Activated CD4-positive, alpha-beta T cell treated with anti-CD3 and anti-CD28 coated beads, Interleukin-2, amount 10 ng/mL, durations not matched to agents 7 days and 5 days (primary cell): Measurements from ENCODE around the gene PTPN2. TPM values are rescaled to one million over a fixed set of nuclear protein-coding genes. Genes with fewer than 3 reads are reported as not detected.
"Not testable (repeated sequence)": the region's sequence is repeated elsewhere in the genome, so short reads cannot be mapped to it uniquely, and the experiment has no call there.

ENCODE experiments used
- CTCF ChIA-PET: fragments of 350-600 bp; sonication (Branson Sonifier 250); formaldehyde crosslinking; loops from one replicate; lab custom pipeline; 2021; ENCODE audit warnings: antibody characterized with exemption; lab: Charles Lee
- POLR2A ChIA-PET: fragments of 350-600 bp; sonication (Branson Sonifier 250); formaldehyde crosslinking; loops from one replicate; lab custom pipeline; 2021; ENCODE audit warnings: antibody characterized with exemption; lab: Charles Lee
- DNase-seq: peaks from one replicate; pipeline ENCODE4 v3.0.0-alpha.2; 2020
- H3K27ac Mint-ChIP-seq: one replicate; pipeline ENCODE4 v1.8.0; 2021; ENCODE audit warnings: mild to moderate bottlenecking, moderate library complexity, mixed read lengths
- H3K27me3 Mint-ChIP-seq: one replicate; pipeline ENCODE4 v1.8.0; 2021; ENCODE audit warnings: mixed read lengths
- H3K36me3 Mint-ChIP-seq: one replicate; pipeline ENCODE4 v1.8.0; 2021; ENCODE audit warnings: low read depth, mixed read lengths
- H3K4me1 Mint-ChIP-seq: one replicate; pipeline ENCODE4 v1.8.0; 2021; ENCODE audit warnings: mixed read lengths
- H3K4me3 Mint-ChIP-seq: one replicate; pipeline ENCODE4 v1.8.0; 2021; ENCODE audit warnings: mild to moderate bottlenecking, moderate library complexity, mixed read lengths
- H3K9me3 Mint-ChIP-seq: one replicate; pipeline ENCODE4 v1.8.0; 2021; ENCODE audit warnings: mixed read lengths
- total RNA-seq, 2 experiments: library from RNA; stranded (reverse); gene quantifications; one replicate each; pipeline ENCODE4 v1.2.3, GENCODE V29; 2021

The PTPN2 gene
- total RNA-seq, 2 experiments from 2014 or later: 61.0 to 69.7 TPM

- ChIA-PET POLR2A (interaction anchor here (0.6 kb wide), 1 partner anchor 14 kb away, joined by 3 read pairs; no protein-coding TSS in a partner anchor), CTCF (interaction anchor here (0.6 to 0.9 kb wide), 4 partner anchors 21 to 728 kb away, joined by 3 read pairs; no protein-coding TSS in a partner anchor)
- Mint-ChIP-seq H3K4me3 (peak overlapping the region; percentile 88), H3K27ac (peak overlapping the region; percentile 13), H3K9me3 (no peaks in the 10 kb centered on the region), H3K27me3 (no peaks in the 10 kb centered on the region), H3K4me1 (peaks cover 40% of the 10 kb centered on the region), H3K36me3 (peaks cover 7% of the 10 kb centered on the region)
- no peak for DNase-seq
Observed at GRCh38 chr18:12885500-12885899, 1.5 kb upstream of the PTPN2 start.

- Mint-ChIP-seq H3K4me1 (peaks cover 48% of the 10 kb centered on the region), H3K4me3 (peak overlapping the region; percentile 88), H3K36me3 (peaks cover 10% of the 10 kb centered on the region), H3K27ac (peak overlapping the region; percentile 94), H3K9me3 (no peaks in the 10 kb centered on the region), H3K27me3 (no peaks in the 10 kb centered on the region)
- no peak for DNase-seq
- POLR2A ChIA-PET: interaction anchor here (0.6 to 1.9 kb wide), 2 partner anchors 14 to 110 kb away, joined by 3 to 5 read pairs; no protein-coding TSS in a partner anchor
- CTCF ChIA-PET: interaction anchor here (0.6 to 2.4 kb wide), 6 partner anchors 8 to 729 kb away, joined by 3 to 7 read pairs (median 3); no protein-coding TSS in a partner anchor
Observed at GRCh38 chr18:12884406-12885323, 628 bp upstream of the PTPN2 start.

GRCh38 chr18:12883372-12883683 is 709 bp downstream of the PTPN2 start:
- ChIA-PET CTCF (interaction anchor here (0.6 to 2.4 kb wide), 10 partner anchors 10 to 109 kb away, joined by 3 to 9 read pairs (median 4); no protein-coding TSS in a partner anchor), POLR2A (interaction anchor here (0.6 to 1.9 kb wide), 4 partner anchors 84 to 496 kb away, joined by 3 to 5 read pairs (median 4); no protein-coding TSS in a partner anchor)
- H3K27ac Mint-ChIP-seq: peak overlapping the region; percentile 94
- DNase-seq: no peak
- peaks cover 58% of the 10 kb centered on the region for H3K4me1 Mint-ChIP-seq
- H3K4me3 Mint-ChIP-seq: peak overlapping the region; percentile 91
- no peaks in the 10 kb centered on the region for H3K27me3 Mint-ChIP-seq
- H3K9me3 Mint-ChIP-seq: no peaks in the 10 kb centered on the region
- peaks cover 13% of the 10 kb centered on the region for H3K36me3 Mint-ChIP-seq

GRCh38 chr18:12882453-12883371 is 1.3 kb downstream of the PTPN2 start:
- peak overlapping the region; percentile 91 for H3K4me3 Mint-ChIP-seq
- peak; percentile 21 for DNase-seq
- CTCF ChIA-PET: interaction anchor here (0.6 to 3.1 kb wide), 15 partner anchors 10 to 108 kb away, joined by 3 to 10 read pairs (median 4); no protein-coding TSS in a partner anchor
- H3K27me3 Mint-ChIP-seq: no peaks in the 10 kb centered on the region
- peaks cover 60% of the 10 kb centered on the region for H3K4me1 Mint-ChIP-seq
- H3K36me3 Mint-ChIP-seq: peaks cover 13% of the 10 kb centered on the region
- H3K27ac Mint-ChIP-seq: peak overlapping the region; percentile 90
- H3K9me3 Mint-ChIP-seq: no peaks in the 10 kb centered on the region
- POLR2A ChIA-PET: interaction anchor here (0.6 to 1.9 kb wide), 3 partner anchors 83 to 408 kb away, joined by 3 to 5 read pairs (median 4); no protein-coding TSS in a partner anchor

- peaks cover 60% of the 10 kb centered on the region for H3K4me1 Mint-ChIP-seq
- ChIA-PET POLR2A (interaction anchor here (0.5 kb wide), 1 partner anchor 60 kb away, joined by 3 read pairs; no protein-coding TSS in a partner anchor), CTCF (interaction anchor here (1.2 to 3.1 kb wide), 3 partner anchors 9 to 26 kb away, joined by 3 to 12 read pairs (median 10); no protein-coding TSS in a partner anchor)
- no peak for DNase-seq
- H3K9me3 Mint-ChIP-seq: peaks cover 8% of the 10 kb centered on the region
- peak overlapping the region; percentile 8 for H3K4me3 Mint-ChIP-seq
- no peaks in the 10 kb centered on the region for H3K27me3 Mint-ChIP-seq
- peaks cover 29% of the 10 kb centered on the region for H3K36me3 Mint-ChIP-seq
- peak overlapping the region; percentile 37 for H3K27ac Mint-ChIP-seq
Observed at GRCh38 chr18:12880541-12880910, 3.5 kb downstream of the PTPN2 start.

- Mint-ChIP-seq H3K27me3 (no peaks in the 10 kb centered on the region), H3K36me3 (peaks cover 32% of the 10 kb centered on the region), H3K4me3 (peak overlapping the region; percentile 8), H3K27ac (no peak overlapping the region), H3K4me1 (peaks cover 56% of the 10 kb centered on the region), H3K9me3 (peaks cover 10% of the 10 kb centered on the region)
- POLR2A ChIA-PET: interaction anchor here (0.5 kb wide), 1 partner anchor 60 kb away, joined by 3 read pairs; no protein-coding TSS in a partner anchor
- CTCF ChIA-PET: interaction anchor here (1.2 to 3.1 kb wide), 3 partner anchors 8 to 26 kb away, joined by 3 to 12 read pairs (median 10); no protein-coding TSS in a partner anchor
- DNase-seq: no peak
Observed at GRCh38 chr18:12879840-12880540, 4.0 kb downstream of the PTPN2 start.

- H3K4me3 Mint-ChIP-seq, H3K27me3 Mint-ChIP-seq, DNase-seq, H3K27ac Mint-ChIP-seq: not testable (repeated sequence)
- Mint-ChIP-seq H3K4me1 (peaks cover 33% of the 10 kb centered on the region), H3K9me3 (peaks cover 10% of the 10 kb centered on the region), H3K36me3 (peaks cover 40% of the 10 kb centered on the region)
- ChIA-PET POLR2A (interaction anchor here (0.7 kb wide), 1 partner anchor 9 kb away, joined by 3 read pairs; the partner anchor contains the start of gene PTPN2), CTCF (interaction anchor here (0.5 kb wide), 1 partner anchor 11 kb away, joined by 6 read pairs; no protein-coding TSS in a partner anchor)
Observed at GRCh38 chr18:12874992-12875391, 9.0 kb downstream of the PTPN2 start.

GRCh38 chr18:12873961-12874567 is 10.0 kb downstream of the PTPN2 start:
- H3K27me3 Mint-ChIP-seq, H3K27ac Mint-ChIP-seq, POLR2A ChIA-PET, DNase-seq, H3K4me3 Mint-ChIP-seq, CTCF ChIA-PET: not testable (repeated sequence)
- Mint-ChIP-seq H3K9me3 (peaks cover 10% of the 10 kb centered on the region), H3K4me1 (peaks cover 25% of the 10 kb centered on the region), H3K36me3 (peaks cover 35% of the 10 kb centered on the region)

GRCh38 chr18:12872408-12872807 is 11.6 kb downstream of the PTPN2 start:
- Mint-ChIP-seq H3K9me3 (peaks cover 10% of the 10 kb centered on the region), H3K4me1 (peaks cover 24% of the 10 kb centered on the region), H3K27ac (peak overlapping the region; percentile 10), H3K27me3 (no peaks in the 10 kb centered on the region), H3K4me3 (no peak overlapping the region), H3K36me3 (peaks cover 36% of the 10 kb centered on the region)
- POLR2A ChIA-PET: no interaction called here
- CTCF ChIA-PET: interaction anchor here (0.6 to 1.6 kb wide), 2 partner anchors 7 to 153 kb away, joined by 3 read pairs; no protein-coding TSS in a partner anchor
- DNase-seq: no peak

GRCh38 chr18:12868576-12868975 is 15.5 kb downstream of the PTPN2 start:
- no peaks in the 10 kb centered on the region for H3K27me3 Mint-ChIP-seq
- ChIA-PET POLR2A (no interaction called here), CTCF (interaction anchor here (1.2 kb wide), 1 partner anchor 14 kb away, joined by 4 read pairs; no protein-coding TSS in a partner anchor)
- no peaks in the 10 kb centered on the region for H3K9me3 Mint-ChIP-seq
- no peak for DNase-seq
- H3K4me1 Mint-ChIP-seq: peaks cover 21% of the 10 kb centered on the region
- peaks cover 18% of the 10 kb centered on the region for H3K36me3 Mint-ChIP-seq
- no peak overlapping the region for H3K27ac Mint-ChIP-seq
- H3K4me3 Mint-ChIP-seq: no peak overlapping the region
